NCI-H446 treated with DMSO at 0.1 percent for 48 hours (cell line): ENCODE measurements around the gene LGALS7.

Experiments
- DNase-seq: peaks from one replicate; lab custom pipeline; 2025; lab: John Stamatoyannopoulos, UW

The LGALS7 gene

GRCh38 chr19:38739440-38740256 lies 33.7 kb downstream of the LGALS7 start:
- DNase-seq: no peak

- DNase-seq: no peak
Measured at GRCh38 chr19:38737921-38738737, 35.2 kb downstream of the LGALS7 start.

GRCh38 chr19:38737281-38737865 lies 35.9 kb downstream of the LGALS7 start:
- DNase-seq: no peak

GRCh38 chr19:38736413-38737280 lies 36.7 kb downstream of the LGALS7 start:
- DNase-seq: no peak

- DNase-seq: no peak
Measured at GRCh38 chr19:38736036-38736412, 37.3 kb downstream of the LGALS7 start.

- no peak for DNase-seq
Measured at GRCh38 chr19:38735257-38735686, 38.0 kb downstream of the LGALS7 start.

- DNase-seq: no peak
Measured at GRCh38 chr19:38734426-38735256, 38.7 kb downstream of the LGALS7 start.

- DNase-seq: no peak
Measured at GRCh38 chr19:38734176-38734425, 39.2 kb downstream of the LGALS7 start.

GRCh38 chr19:38733493-38734175 lies 39.7 kb downstream of the LGALS7 start:
- no peak for DNase-seq

GRCh38 chr19:38733241-38733492 lies 40.1 kb downstream of the LGALS7 start:
- no peak for DNase-seq

- DNase-seq: no peak
Measured at GRCh38 chr19:38731654-38732301, 41.5 kb downstream of the LGALS7 start.

GRCh38 chr19:38730731-38731589 lies 42.4 kb downstream of the LGALS7 start:
- DNase-seq: no peak

- DNase-seq: no peak
Measured at GRCh38 chr19:38730470-38730730, 42.9 kb downstream of the LGALS7 start.

GRCh38 chr19:38729653-38730469 lies 43.5 kb downstream of the LGALS7 start:
- no peak for DNase-seq

- no peak for DNase-seq
Measured at GRCh38 chr19:38728752-38729541, 44.4 kb downstream of the LGALS7 start.

- DNase-seq: no peak
Measured at GRCh38 chr19:38727868-38728660, 45.3 kb downstream of the LGALS7 start.

GRCh38 chr19:38727306-38727867 lies 45.9 kb downstream of the LGALS7 start:
- no peak for DNase-seq
